Upper lobe of left lung (tissue), 6 donors: Measurements from ENCODE around the gene IL1RN. TPM values are rescaled to one million over a fixed set of nuclear protein-coding genes. Genes with fewer than 3 reads are reported as not detected.

ENCODE experiments used
- ATAC-seq, 2 donors: fragments of 200-7000 bp; cut with Tn5 transposase; one replicate each; pipeline ENCODE4 v1.9.1; 2022; ENCODE audit warnings: mild to moderate bottlenecking in 2 of 2, moderate library complexity in 2 of 2; ENCODE audit not compliant: low FRiP score in 2 of 2
- DNase-seq, 2 donors: peaks; one replicate each; pipeline ENCODE4 v3.0.0-alpha.2; 2019 to 2020
- H3K27ac ChIP-seq, 4 donors: fragments of 200-600 bp; sonication (generic); one replicate each; pipeline ENCODE4 v1.5.1; 2016 to 2019
- H3K27me3 ChIP-seq, 4 donors: fragments of 200-600 bp; sonication (generic); one replicate each; pipeline ENCODE4 v1.5.1; 2017 to 2019
- H3K36me3 ChIP-seq, 4 donors: fragments of 200-600 bp; sonication (generic); one replicate each; pipeline ENCODE4 v1.5.1; 2016 to 2019
- H3K4me1 ChIP-seq, 4 donors: fragments of 200-600 bp; sonication (generic); one replicate each; pipeline ENCODE4 v1.5.1; 2018 to 2019
- H3K4me3 ChIP-seq, 4 donors: fragments of 200-600 bp; sonication (generic); one replicate each; pipeline ENCODE4 v1.5.1; 2017 to 2019; ENCODE audit warnings: mild to moderate bottlenecking in 2 of 4, moderate library complexity in 1 of 4
- H3K9me3 ChIP-seq, 4 donors: fragments of 200-600 bp; sonication (generic); one replicate each; pipeline ENCODE4 v1.5.1; 2018 to 2019
- CTCF ChIP-seq, 6 experiments: fragments of 450-650 bp in 4 of 6; fragments of 200-600 bp in 2 of 6; sonication (generic) in 2 of 6; IDR thresholded peaks; one replicate each; pipeline ENCODE4 v1.5.1; 2016 to 2019; ENCODE audit warnings: antibody characterized with exemption in 6 of 6
- EP300 ChIP-seq, 4 donors: sonication (generic); formaldehyde crosslinking; IDR thresholded peaks; one replicate each; pipeline ENCODE4 v1.5.1; 2017; ENCODE audit warnings: antibody characterized with exemption in 4 of 4, control low read depth in 2 of 4
- POLR2A ChIP-seq, 4 donors: fragments of 450-650 bp; IDR thresholded peaks; one replicate each; pipeline ENCODE4 v1.5.1; 2016 to 2017; ENCODE audit warnings: antibody characterized with exemption in 4 of 4, mild to moderate bottlenecking in 2 of 4
- POLR2AphosphoS5 ChIP-seq, 2 donors: sonication (generic); formaldehyde crosslinking; IDR thresholded peaks; one replicate each; pipeline ENCODE4 v1.5.1; 2017; ENCODE audit warnings: antibody characterized with exemption in 2 of 2
- WGBS, 2 donors: methylation state at CpG; one replicate each; pipeline ENCODE4 v1.1.5; 2017 to 2018; 5-methylcytosine and 5-hydroxymethylcytosine counted together
- total RNA-seq, 6 donors: library from RNA; depleted of rRNA in 4 of 6; stranded (reverse); fragments of >200 nt in 4 of 6; gene quantifications; one replicate each; pipeline versions ENCODE4 v1.1.0 to v1.2.1, GENCODE V29; 2016 to 2021
- donor health status: DM: no; HTN: no; CAD: no; lungs with moderate emphysema.
- donor health status: DM: no; HTN: yes; CAD: no; lungs with severe emphysema.

Gene IL1RN
- total RNA-seq, 6 donors from 2014 or later: 2.0 to 40.6 (median 7.9) TPM

GRCh38 chr2:113102133-113102532 is 25.3 kb upstream of the IL1RN start:
- WGBS, 2 donors: 97 to 98% methylated on average over 2 of the region's 2 CpGs
- ATAC-seq: no peak
- DNase-seq: no peak
- Histone ChIP-seq H3K27me3 (no peaks in the 10 kb centered on the region), H3K9me3 (peaks cover 0 to 3% (median 0%) of the 10 kb centered on the region in 4 donors), H3K27ac (no peak overlapping the region), H3K36me3 (no peaks in the 10 kb centered on the region), H3K4me3 (no peak overlapping the region), H3K4me1 (no peaks in the 10 kb centered on the region)
- no peak for TF ChIP-seq CTCF (IDR thresholded peaks at IDR 0.05)
- TF ChIP-seq EP300 (IDR thresholded peaks at IDR 0.05): no peak
- no peak for TF ChIP-seq POLR2A (IDR thresholded peaks at IDR 0.05)
- TF ChIP-seq POLR2AphosphoS5 (IDR thresholded peaks at IDR 0.05): no peak

- no peak for TF ChIP-seq EP300 (IDR thresholded peaks at IDR 0.05)
- no peak for TF ChIP-seq POLR2A (IDR thresholded peaks at IDR 0.05)
- TF ChIP-seq CTCF (IDR thresholded peaks at IDR 0.05): no peak
- no peak for TF ChIP-seq POLR2AphosphoS5 (IDR thresholded peaks at IDR 0.05)
- 96 to 98% methylated on average over 4 of the region's 4 CpGs for WGBS, 2 donors
Measured at GRCh38 chr2:113103277-113103676, 24.1 kb upstream of the IL1RN start.

GRCh38 chr2:113104054-113104611 is 23.3 kb upstream of the IL1RN start:
- 73 to 85% methylated on average over 3 of the region's 3 CpGs for WGBS, 2 donors
- H3K4me1 ChIP-seq: no peaks in the 10 kb centered on the region
- TF ChIP-seq POLR2AphosphoS5 (IDR thresholded peaks at IDR 0.05) (no peak), CTCF (IDR thresholded peaks at IDR 0.05) (no peak), EP300 (IDR thresholded peaks at IDR 0.05) (no peak), POLR2A (IDR thresholded peaks at IDR 0.05) (no peak)
- DNase-seq (no peak), ATAC-seq (no peak)
- H3K9me3 ChIP-seq: no peaks in the 10 kb centered on the region
- no peaks in the 10 kb centered on the region for H3K36me3 ChIP-seq
- H3K27me3 ChIP-seq: no peaks in the 10 kb centered on the region
- H3K4me3 ChIP-seq: no peak overlapping the region
- H3K27ac ChIP-seq: no peak overlapping the region

More at GRCh38 chr2:113103277-113103676, 24.1 kb upstream of the IL1RN start:
- no peaks in the 10 kb centered on the region for H3K9me3 ChIP-seq
- no peak overlapping the region for H3K27ac ChIP-seq
- no peak overlapping the region for H3K4me3 ChIP-seq
- DNase-seq: no peak
- H3K4me1 ChIP-seq: no peaks in the 10 kb centered on the region
- no peaks in the 10 kb centered on the region for H3K27me3 ChIP-seq
- no peak for ATAC-seq
- no peaks in the 10 kb centered on the region for H3K36me3 ChIP-seq

GRCh38 chr2:113105047-113105785 is 22.2 kb upstream of the IL1RN start:
- no peak overlapping the region for H3K4me3 ChIP-seq
- no peak for ATAC-seq
- 77 to 79% methylated on average over 6 of the region's 6 CpGs for WGBS, 2 donors
- no peak for TF ChIP-seq POLR2AphosphoS5 (IDR thresholded peaks at IDR 0.05)
- no peak for TF ChIP-seq CTCF (IDR thresholded peaks at IDR 0.05)
- no peak for TF ChIP-seq POLR2A (IDR thresholded peaks at IDR 0.05)
- TF ChIP-seq EP300 (IDR thresholded peaks at IDR 0.05): no peak
- DNase-seq: no peak
- H3K27ac ChIP-seq: no peak overlapping the region
- no peaks in the 10 kb centered on the region for H3K36me3 ChIP-seq
- no peaks in the 10 kb centered on the region for H3K9me3 ChIP-seq
- no peaks in the 10 kb centered on the region for H3K4me1 ChIP-seq
- H3K27me3 ChIP-seq: no peaks in the 10 kb centered on the region
